IMR-90 (cell line): ENCODE data around the gene PGBD5. TPM values are rescaled to one million over a fixed set of nuclear protein-coding genes. Genes with fewer than 3 reads are reported as not detected.

Experiments
- ATAC-seq: fragments of 200-7000 bp; cut with Tn5 transposase; 2 replicates; pipeline ENCODE4 v1.9.1; 2020; ENCODE audit warnings: low read depth, mild to moderate bottlenecking, moderate library complexity
- BruUV-seq: library from RNA; stranded (reverse); fragments of 400-500 nt; replicated peaks from 2 replicates; lab custom pipeline; 2021; lab: Mats Ljungman, UMichigan
- CTCF ChIA-PET: fragments of 300-600 bp; formaldehyde crosslinking; extraction: SDS; loops from one replicate; lab custom pipeline; 2021; ENCODE audit warnings: antibody characterized with exemption; lab: Yijun Ruan, JAX
- POLR2A ChIA-PET: fragments of 300-600 bp; sonication (Branson Sonifier 250); formaldehyde crosslinking; loops from one replicate; lab custom pipeline; 2022; ENCODE audit warnings: antibody characterized with exemption; ENCODE audit not compliant: unreplicated experiment; lab: Charles Lee
- DNase-seq: peaks from one replicate; pipeline ENCODE4 v3.0.0; 2013
- H2AFZ ChIP-seq: replicated peaks from 2 replicates; pipeline ENCODE3; 2013; ENCODE audit warnings: low read length, mild to moderate bottlenecking; ENCODE audit not compliant: poor library complexity
- H2AK5ac ChIP-seq: 2 replicates; pipeline ENCODE4 v1.6.1; 2013; ENCODE audit warnings: low read depth, low read length, inconsistent platforms
- H2AK9ac ChIP-seq: replicated peaks from 2 replicates; pipeline ENCODE3; 2013; ENCODE audit warnings: mild to moderate bottlenecking, low read depth, low read length, moderate library complexity; ENCODE audit not compliant: poor library complexity
- H2BK120ac ChIP-seq: 2 replicates; pipeline ENCODE4 v1.6.1; 2013; ENCODE audit warnings: low read depth, low read length, inconsistent platforms
- H2BK15ac ChIP-seq: 3 replicates; pipeline ENCODE4 v1.6.1; 2013; ENCODE audit warnings: low read depth, low read length, inconsistent platforms
- H2BK20ac ChIP-seq: 2 replicates; pipeline ENCODE4 v1.6.1; 2013; ENCODE audit warnings: low read depth, mild to moderate bottlenecking, inconsistent platforms, low read length, moderate library complexity
- H2BK5ac ChIP-seq: 2 replicates; pipeline ENCODE4 v1.6.1; 2013; ENCODE audit warnings: mild to moderate bottlenecking, low read depth, low read length, inconsistent platforms; ENCODE audit not compliant: poor library complexity, severe bottlenecking
- H3K14ac ChIP-seq: replicated peaks from 2 replicates; pipeline ENCODE4 v1.6.1; 2013; ENCODE audit warnings: low read depth, low read length, inconsistent platforms
- H3K18ac ChIP-seq: 2 replicates; pipeline ENCODE4 v1.6.1; 2013; ENCODE audit warnings: low read depth, low read length, control low read depth
- H3K23ac ChIP-seq: 2 replicates; pipeline ENCODE4 v1.6.1; 2013; ENCODE audit warnings: low read depth, low read length, inconsistent platforms
- H3K27ac ChIP-seq: 2 replicates; pipeline ENCODE4 v1.5.1; 2013; ENCODE audit warnings: mild to moderate bottlenecking, control low read depth, low read length; ENCODE audit not compliant: insufficient read depth
- H3K27me3 ChIP-seq: 2 replicates; pipeline ENCODE4 v1.6.1; 2013; ENCODE audit warnings: low read length; ENCODE audit not compliant: control insufficient read depth, insufficient read depth
- H3K36me3 ChIP-seq: 2 replicates; pipeline ENCODE4 v1.6.1; 2013; ENCODE audit warnings: low read length, mixed read lengths; ENCODE audit not compliant: control insufficient read depth, insufficient read depth
- H3K4ac ChIP-seq: 2 replicates; pipeline ENCODE4 v1.6.1; 2013; ENCODE audit warnings: low read depth, low read length, inconsistent platforms
- H3K4me1 ChIP-seq: 2 replicates; pipeline ENCODE4 v1.6.1; 2013; ENCODE audit warnings: low read length, mixed read lengths; ENCODE audit not compliant: control insufficient read depth, insufficient read depth
- H3K4me2 ChIP-seq: 2 replicates; pipeline ENCODE4 v1.6.1; 2013; ENCODE audit warnings: low read depth, mild to moderate bottlenecking, control low read depth, low read length, moderate library complexity
- H3K4me3 ChIP-seq: 2 replicates; pipeline ENCODE4 v1.5.1; 2013; ENCODE audit warnings: low read depth, mild to moderate bottlenecking, control low read depth, low read length, moderate library complexity; ENCODE audit not compliant: insufficient read depth
- H3K56ac ChIP-seq: 2 replicates; pipeline ENCODE4 v1.6.1; 2013; ENCODE audit warnings: low read length, inconsistent platforms; ENCODE audit not compliant: insufficient read depth; ENCODE audit errors: extremely low read depth
- H3K79me1 ChIP-seq, 2 experiments: 2 replicates each; pipeline ENCODE4 v1.6.1; 2013; ENCODE audit warnings: low read length in 2 of 2, inconsistent platforms in 1 of 2, low read depth in 1 of 2
- H3K9ac ChIP-seq: 2 replicates; pipeline ENCODE4 v1.6.1; 2013; ENCODE audit warnings: low read depth, low read length, control low read depth
- H3K9me1 ChIP-seq: 2 replicates; pipeline ENCODE4 v1.6.1; 2013; ENCODE audit warnings: low read length, inconsistent platforms; ENCODE audit not compliant: insufficient read depth
- H3K9me3 ChIP-seq: 2 replicates; pipeline ENCODE4 v1.6.1; 2013; ENCODE audit warnings: low read length; ENCODE audit not compliant: control insufficient read depth, insufficient read depth
- H4K20me1 ChIP-seq: 2 replicates; pipeline ENCODE4 v1.6.1; 2013; ENCODE audit warnings: low read length, inconsistent platforms; ENCODE audit not compliant: insufficient read depth
- H4K5ac ChIP-seq: 2 replicates; pipeline ENCODE4 v1.6.1; 2013; ENCODE audit warnings: mild to moderate bottlenecking, low read depth, low read length, control low read depth
- H4K8ac ChIP-seq, 2 experiments: 2 replicates each; pipeline ENCODE4 v1.6.1; 2013; ENCODE audit warnings: low read depth in 2 of 2, low read length in 2 of 2, control low read depth in 1 of 2, inconsistent platforms in 1 of 2
- H4K91ac ChIP-seq: 2 replicates; pipeline ENCODE4 v1.6.1; 2013; ENCODE audit warnings: low read depth, low read length, inconsistent platforms; ENCODE audit not compliant: insufficient read depth
- BHLHE40 ChIP-seq: fragments of 150-350 bp; IDR thresholded peaks from 2 replicates; pipeline ENCODE4 v1.6.1; 2016; ENCODE audit warnings: mild to moderate bottlenecking, low read depth, low read length
- CEBPB ChIP-seq: IDR thresholded peaks from 2 replicates; pipeline ENCODE4 v1.6.1; 2012; ENCODE audit warnings: low read depth, low read length, improper control_type of control experiment
- CHD1 ChIP-seq: IDR thresholded peaks from 2 replicates; pipeline ENCODE4 v1.6.1; 2012; ENCODE audit warnings: low read depth, low read length, improper control_type of control experiment
- FOS ChIP-seq: fragments of 150-350 bp; IDR thresholded peaks from 2 replicates; pipeline ENCODE4 v1.6.1; 2016; ENCODE audit warnings: low read depth, low read length
- MAFK ChIP-seq: IDR thresholded peaks from 2 replicates; pipeline ENCODE4 v1.6.1; 2012; ENCODE audit warnings: low read depth, low read length, improper control_type of control experiment
- MAZ ChIP-seq: IDR thresholded peaks from 2 replicates; pipeline ENCODE4 v1.6.1; 2012; ENCODE audit warnings: low read depth, mild to moderate bottlenecking, low read length, improper control_type of control experiment, moderate library complexity, borderline replicate concordance
- MXI1 ChIP-seq: IDR thresholded peaks from 2 replicates; pipeline ENCODE4 v1.6.1; 2012; ENCODE audit warnings: low read depth, mild to moderate bottlenecking, low read length, moderate library complexity, borderline replicate concordance
- NFE2L2 ChIP-seq: fragments of 150-350 bp; IDR thresholded peaks from 2 replicates; pipeline ENCODE4 v1.6.1; 2016; ENCODE audit warnings: low read depth, mild to moderate bottlenecking, low read length
- POLR2A ChIP-seq: IDR thresholded peaks from 2 replicates; pipeline ENCODE4 v1.6.1; 2012; ENCODE audit warnings: mild to moderate bottlenecking, low read depth, low read length
- RAD21 ChIP-seq: IDR thresholded peaks from 2 replicates; pipeline ENCODE4 v1.6.1; 2012; ENCODE audit warnings: low read length, improper control_type of control experiment
- RCOR1 ChIP-seq: IDR thresholded peaks from 2 replicates; pipeline ENCODE4 v1.6.1; 2012; ENCODE audit warnings: mild to moderate bottlenecking, low read length, improper control_type of control experiment; ENCODE audit not compliant: insufficient replicate concordance
- RFX5 ChIP-seq: IDR thresholded peaks from 2 replicates; pipeline ENCODE4 v1.8.0; 2012; ENCODE audit warnings: low read depth, mild to moderate bottlenecking, low read length, moderate library complexity
- SMC3 ChIP-seq: fragments of 150-350 bp; IDR thresholded peaks from 2 replicates; pipeline ENCODE4 v1.6.1; 2016; ENCODE audit warnings: low read depth, mild to moderate bottlenecking, antibody characterized with exemption, low read length, moderate library complexity
- WGBS, 2 experiments: methylation state at CpG; one replicate each; pipeline versions ENCODE4 v1.1.5 to v1.1.7; 2013; ENCODE audit warnings: missing lambda C conversion rate in 2 of 2; ENCODE audit not compliant: insufficient read length in 1 of 2; ENCODE audit errors: extremely low coverage in 2 of 2; 5-methylcytosine and 5-hydroxymethylcytosine counted together
- dilution Hi-C: fragments of 300-500 bp; cut with HindIII; formaldehyde crosslinking; loops from one replicate; pipeline ENCODE4 v1.14.3; 2018; ENCODE audit warnings: low sequenced_read_pairs; ENCODE audit not compliant: unreplicated experiment
- in situ Hi-C: fragments of 300-500 bp; cut with MboI; formaldehyde crosslinking; loops from 3 replicates; pipeline ENCODE4 v1.14.3; 2019; ENCODE audit warnings: low sequenced_read_pairs, inconsistent platforms, mixed read lengths
- intact Hi-C: fragments of 100-400 bp; cut with micrococcal nuclease; formaldehyde crosslinking; loops from 2 replicates; pipeline ENCODE4 v1.10.0; 2022
- polyA plus RNA-seq, 3 experiments: library from polyadenylated mRNA; depleted of rRNA; stranded (reverse); fragments of >200 nt; gene quantifications; 2 replicates each; pipeline ENCODE4 v1.2.3, GENCODE V29; 2012; ENCODE audit warnings: low replicate concordance in 1 of 3
- total RNA-seq: library from RNA; depleted of rRNA; stranded (reverse); fragments of >200 nt; gene quantifications from 2 replicates; pipeline ENCODE4 v1.2.3, GENCODE V29; 2012
- TF ChIP-seq, protein P1 (sequence below): fragments of 150-350 bp; IDR thresholded peaks from 2 replicates; pipeline ENCODE4 v1.6.1; 2016; ENCODE audit warnings: low read depth, mild to moderate bottlenecking, low read length, moderate library complexity, borderline replicate concordance
- TF ChIP-seq, protein P2 (sequence below): fragments of 150-350 bp; IDR thresholded peaks from 2 replicates; pipeline ENCODE4 v1.6.1; 2017; ENCODE audit warnings: mild to moderate bottlenecking, antibody characterized with exemption, low read length, low read depth
- TF ChIP-seq, protein P3 (sequence below): conservative IDR thresholded peaks from 2 replicates; pipeline ENCODE4 v1.5.1; 2012; ENCODE audit warnings: mild to moderate bottlenecking, low read depth, low read length, improper control_type of control experiment

The PGBD5 gene
- total and polyA plus RNA-seq, 2 of the 4 experiments (the other 2 are of a cell fraction) = 0.18 to 0.36 TPM

DNA sequence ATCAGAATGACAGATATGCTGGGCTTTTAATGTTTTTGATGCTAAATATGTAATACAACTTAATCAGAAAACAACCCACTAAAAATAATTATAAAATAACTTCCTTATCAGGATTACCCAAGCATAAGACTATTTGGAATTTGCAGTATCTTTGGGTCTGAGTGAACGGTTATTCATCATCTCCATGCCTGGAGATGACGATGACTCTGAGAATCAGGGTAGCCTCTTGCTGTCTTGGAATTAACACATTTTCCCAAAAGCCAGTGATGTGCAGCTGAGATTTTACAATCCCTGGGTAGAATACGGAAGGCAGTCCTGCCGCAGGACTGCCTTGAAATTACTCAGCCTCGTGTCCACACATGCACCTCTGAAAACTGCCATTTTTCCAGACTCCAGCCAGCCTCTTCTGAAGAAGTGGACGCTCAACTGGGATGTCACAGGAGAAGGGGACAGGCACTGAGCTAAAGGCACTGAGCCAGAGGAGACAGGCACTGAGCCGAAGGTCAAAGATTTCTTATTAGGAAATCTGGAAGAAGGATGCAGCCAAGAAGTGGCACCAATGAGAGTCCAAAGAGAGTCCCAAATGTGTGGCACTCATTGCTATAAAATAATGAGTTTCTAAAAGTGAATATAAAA is 85.5 kb downstream of the PGBD5 start:
- Histone ChIP-seq H2AFZ (no peak overlapping the region), H3K4ac (no peak overlapping the region), H3K9me1 (no peaks in the 10 kb centered on the region), H3K9me3 (no peaks in the 10 kb centered on the region), H4K5ac (no peak overlapping the region), H3K4me1 (no peaks in the 10 kb centered on the region), H4K20me1 (no peaks in the 10 kb centered on the region), H4K8ac (no peak overlapping the region), H3K27me3 (no peaks in the 10 kb centered on the region), H2AK5ac (no peak overlapping the region), H3K4me3 (no peak overlapping the region), H2BK15ac (no peak overlapping the region), H3K36me3 (no peaks in the 10 kb centered on the region), H3K79me1 (no peaks in the 10 kb centered on the region), H2BK5ac (no peak overlapping the region), H3K27ac (no peak overlapping the region), H3K18ac (no peak overlapping the region), H3K4me2 (no peak overlapping the region), H2AK9ac (no peak overlapping the region), H2BK20ac (no peak overlapping the region), H3K23ac (no peak overlapping the region), H3K14ac (no peak overlapping the region), H3K9ac (no peak overlapping the region), H2BK120ac (no peak overlapping the region), H4K91ac (no peak overlapping the region), H3K56ac (no peak overlapping the region)
- intact Hi-C loops = no loop called here
- 0% methylated on average over 1 of the region's 7 CpGs; no CpG with 5 or more reads in 1 of the 2 experiments for WGBS, 2 experiments
- dilution Hi-C loops = no loop called here
- ChIA-PET CTCF (no interaction called here), POLR2A (no interaction called here)
- ATAC-seq = no peak
- in situ Hi-C loops = no loop called here
- DNase-seq = no peak
- BruUV-seq = no TSS peak
- TF ChIP-seq BHLHE40 = no peak
- TF ChIP-seq, protein P1, sequence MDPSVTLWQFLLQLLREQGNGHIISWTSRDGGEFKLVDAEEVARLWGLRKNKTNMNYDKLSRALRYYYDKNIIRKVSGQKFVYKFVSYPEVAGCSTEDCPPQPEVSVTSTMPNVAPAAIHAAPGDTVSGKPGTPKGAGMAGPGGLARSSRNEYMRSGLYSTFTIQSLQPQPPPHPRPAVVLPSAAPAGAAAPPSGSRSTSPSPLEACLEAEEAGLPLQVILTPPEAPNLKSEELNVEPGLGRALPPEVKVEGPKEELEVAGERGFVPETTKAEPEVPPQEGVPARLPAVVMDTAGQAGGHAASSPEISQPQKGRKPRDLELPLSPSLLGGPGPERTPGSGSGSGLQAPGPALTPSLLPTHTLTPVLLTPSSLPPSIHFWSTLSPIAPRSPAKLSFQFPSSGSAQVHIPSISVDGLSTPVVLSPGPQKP = no peak
- TF ChIP-seq NFE2L2 = no peak
- TF ChIP-seq MXI1 = no peak
- no peak for TF ChIP-seq MAFK
- TF ChIP-seq CHD1 = no peak
- no peak for TF ChIP-seq POLR2A
- no peak for TF ChIP-seq MAZ
- TF ChIP-seq RCOR1 = no peak
- TF ChIP-seq, protein P2, sequence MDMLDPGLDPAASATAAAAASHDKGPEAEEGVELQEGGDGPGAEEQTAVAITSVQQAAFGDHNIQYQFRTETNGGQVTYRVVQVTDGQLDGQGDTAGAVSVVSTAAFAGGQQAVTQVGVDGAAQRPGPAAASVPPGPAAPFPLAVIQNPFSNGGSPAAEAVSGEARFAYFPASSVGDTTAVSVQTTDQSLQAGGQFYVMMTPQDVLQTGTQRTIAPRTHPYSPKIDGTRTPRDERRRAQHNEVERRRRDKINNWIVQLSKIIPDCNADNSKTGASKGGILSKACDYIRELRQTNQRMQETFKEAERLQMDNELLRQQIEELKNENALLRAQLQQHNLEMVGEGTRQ = no peak
- no peak for TF ChIP-seq RFX5
- TF ChIP-seq FOS = no peak
- TF ChIP-seq RAD21 = no peak
- TF ChIP-seq CEBPB = no peak
- TF ChIP-seq, protein P3, sequence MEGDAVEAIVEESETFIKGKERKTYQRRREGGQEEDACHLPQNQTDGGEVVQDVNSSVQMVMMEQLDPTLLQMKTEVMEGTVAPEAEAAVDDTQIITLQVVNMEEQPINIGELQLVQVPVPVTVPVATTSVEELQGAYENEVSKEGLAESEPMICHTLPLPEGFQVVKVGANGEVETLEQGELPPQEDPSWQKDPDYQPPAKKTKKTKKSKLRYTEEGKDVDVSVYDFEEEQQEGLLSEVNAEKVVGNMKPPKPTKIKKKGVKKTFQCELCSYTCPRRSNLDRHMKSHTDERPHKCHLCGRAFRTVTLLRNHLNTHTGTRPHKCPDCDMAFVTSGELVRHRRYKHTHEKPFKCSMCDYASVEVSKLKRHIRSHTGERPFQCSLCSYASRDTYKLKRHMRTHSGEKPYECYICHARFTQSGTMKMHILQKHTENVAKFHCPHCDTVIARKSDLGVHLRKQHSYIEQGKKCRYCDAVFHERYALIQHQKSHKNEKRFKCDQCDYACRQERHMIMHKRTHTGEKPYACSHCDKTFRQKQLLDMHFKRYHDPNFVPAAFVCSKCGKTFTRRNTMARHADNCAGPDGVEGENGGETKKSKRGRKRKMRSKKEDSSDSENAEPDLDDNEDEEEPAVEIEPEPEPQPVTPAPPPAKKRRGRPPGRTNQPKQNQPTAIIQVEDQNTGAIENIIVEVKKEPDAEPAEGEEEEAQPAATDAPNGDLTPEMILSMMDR = no peak
- no peak for TF ChIP-seq SMC3
